ENCODE measurements around the gene KRT31.

GRCh38 chr17:41347869-41348760, 49.3 kb downstream of the KRT31 start:
- TF ChIP-seq CTCF (IDR thresholded peaks at IDR 0.05) (no peak), EZH2 (IDR thresholded peaks at IDR 0.05; ENCODE audit: borderline replicate concordance, insufficient read depth, low read depth, low read length, poor library complexity, severe bottlenecking) (no peak)

All from B cell (primary cell).